Measurements from ENCODE around the gene MMP21.

Gene MMP21, protein sequence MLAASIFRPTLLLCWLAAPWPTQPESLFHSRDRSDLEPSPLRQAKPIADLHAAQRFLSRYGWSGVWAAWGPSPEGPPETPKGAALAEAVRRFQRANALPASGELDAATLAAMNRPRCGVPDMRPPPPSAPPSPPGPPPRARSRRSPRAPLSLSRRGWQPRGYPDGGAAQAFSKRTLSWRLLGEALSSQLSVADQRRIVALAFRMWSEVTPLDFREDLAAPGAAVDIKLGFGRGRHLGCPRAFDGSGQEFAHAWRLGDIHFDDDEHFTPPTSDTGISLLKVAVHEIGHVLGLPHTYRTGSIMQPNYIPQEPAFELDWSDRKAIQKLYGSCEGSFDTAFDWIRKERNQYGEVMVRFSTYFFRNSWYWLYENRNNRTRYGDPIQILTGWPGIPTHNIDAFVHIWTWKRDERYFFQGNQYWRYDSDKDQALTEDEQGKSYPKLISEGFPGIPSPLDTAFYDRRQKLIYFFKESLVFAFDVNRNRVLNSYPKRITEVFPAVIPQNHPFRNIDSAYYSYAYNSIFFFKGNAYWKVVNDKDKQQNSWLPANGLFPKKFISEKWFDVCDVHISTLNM

GRCh38 chr10:125775491-125776106 is at the start of gene MMP21:
TSS of gene MMP21 (minus strand) at chr10:125775821. CDS start at chr10:125775821, 0 bp downstream.
- TF ChIP-seq GATA2 (IDR thresholded peaks at IDR 0.05; ENCODE audit: low read depth, low read length), result no peak
- no peak for TF ChIP-seq GATA3 (IDR thresholded peaks at IDR 0.05; ENCODE audit: low read depth, low read length)

- TF ChIP-seq GATA3 (IDR thresholded peaks at IDR 0.05; ENCODE audit: low read depth, low read length), result no peak
- TF ChIP-seq GATA2 (IDR thresholded peaks at IDR 0.05; ENCODE audit: low read depth, low read length), result no peak
Measured at GRCh38 chr10:125824736-125825135, 49.1 kb upstream of the MMP21 start.

GRCh38 chr10:125823663-125824251 is 48.1 kb upstream of the MMP21 start:
- TF ChIP-seq GATA3 (IDR thresholded peaks at IDR 0.05; ENCODE audit: low read depth, low read length), result no peak
- TF ChIP-seq GATA2 (IDR thresholded peaks at IDR 0.05; ENCODE audit: low read depth, low read length), result no peak

DNA sequence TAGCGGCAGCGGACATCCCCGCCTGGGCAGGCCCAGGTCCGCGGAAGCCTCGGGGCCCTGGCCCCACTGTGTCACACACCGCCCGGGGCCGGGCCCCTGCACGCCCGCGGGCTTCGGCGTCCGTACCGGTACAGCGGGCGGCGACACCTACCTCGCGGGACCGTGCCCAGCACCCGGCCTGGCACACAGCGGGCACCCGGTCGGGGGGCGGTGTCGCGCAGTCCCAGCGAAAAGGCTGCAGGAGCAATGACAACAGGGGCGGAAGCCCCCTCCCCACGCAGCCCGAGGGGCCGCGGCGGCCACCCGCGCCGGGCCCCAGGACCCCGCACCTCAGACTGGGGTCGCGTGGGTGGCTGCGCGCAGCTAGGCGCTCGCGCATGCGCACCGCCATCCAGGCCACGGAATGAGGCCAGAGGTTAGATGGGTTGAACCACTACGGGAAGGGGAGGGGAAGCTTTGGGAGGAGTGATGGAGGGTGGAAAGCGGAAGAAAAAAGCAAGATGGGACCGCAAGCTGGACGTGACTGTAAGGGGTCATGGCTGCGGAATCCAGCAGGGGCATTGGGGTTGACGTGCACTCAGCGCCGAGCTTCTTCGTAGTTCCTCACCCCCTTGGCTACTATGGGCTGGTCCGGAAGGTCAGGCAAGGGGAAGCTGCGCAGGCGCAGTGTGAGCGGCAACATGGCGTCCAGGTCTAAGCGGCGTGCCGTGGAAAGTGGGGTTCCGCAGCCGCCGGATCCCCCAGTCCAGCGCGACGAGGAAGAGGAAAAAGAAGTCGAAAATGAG is 47.4 kb upstream of the MMP21 start, which contains the start of the genes BCCIP and UROS:
Gene BCCIP, plus strand, starts transcription at position 669 of the 785 bp plus-strand sequence. Its CDS starts 12 bp downstream, at position 681.
Gene UROS, minus strand, starts transcription at position 381 of the 785 bp plus-strand sequence. CDS start 6,759 bp downstream, outside the sequence.
- no peak for TF ChIP-seq GATA3 (IDR thresholded peaks at IDR 0.05; ENCODE audit: low read depth, low read length)
- no peak for TF ChIP-seq GATA2 (IDR thresholded peaks at IDR 0.05; ENCODE audit: low read depth, low read length)

DNA sequence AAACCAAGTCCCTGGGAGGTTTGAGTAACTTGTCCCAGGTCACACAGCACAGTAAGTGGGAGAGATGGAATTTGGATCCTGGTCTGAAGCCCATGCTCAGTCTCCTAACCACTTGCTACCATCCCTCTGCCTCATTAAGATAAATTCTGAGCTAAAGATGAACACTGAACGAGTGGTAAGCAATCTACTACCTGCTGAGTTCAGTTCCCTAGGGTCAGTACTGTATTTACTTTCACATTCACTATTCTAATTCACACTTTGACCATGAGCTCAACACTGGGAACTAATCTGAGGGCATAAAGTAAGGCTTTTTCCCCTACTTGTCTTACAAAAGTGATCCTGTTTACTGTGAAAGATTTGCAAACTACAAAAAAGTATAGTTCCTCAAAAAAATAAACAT is 45.1 kb upstream of the MMP21 start:
- TF ChIP-seq GATA3 (IDR thresholded peaks at IDR 0.05; ENCODE audit: low read depth, low read length) (no peak), GATA2 (IDR thresholded peaks at IDR 0.05; ENCODE audit: low read depth, low read length) (no peak)

DNA sequence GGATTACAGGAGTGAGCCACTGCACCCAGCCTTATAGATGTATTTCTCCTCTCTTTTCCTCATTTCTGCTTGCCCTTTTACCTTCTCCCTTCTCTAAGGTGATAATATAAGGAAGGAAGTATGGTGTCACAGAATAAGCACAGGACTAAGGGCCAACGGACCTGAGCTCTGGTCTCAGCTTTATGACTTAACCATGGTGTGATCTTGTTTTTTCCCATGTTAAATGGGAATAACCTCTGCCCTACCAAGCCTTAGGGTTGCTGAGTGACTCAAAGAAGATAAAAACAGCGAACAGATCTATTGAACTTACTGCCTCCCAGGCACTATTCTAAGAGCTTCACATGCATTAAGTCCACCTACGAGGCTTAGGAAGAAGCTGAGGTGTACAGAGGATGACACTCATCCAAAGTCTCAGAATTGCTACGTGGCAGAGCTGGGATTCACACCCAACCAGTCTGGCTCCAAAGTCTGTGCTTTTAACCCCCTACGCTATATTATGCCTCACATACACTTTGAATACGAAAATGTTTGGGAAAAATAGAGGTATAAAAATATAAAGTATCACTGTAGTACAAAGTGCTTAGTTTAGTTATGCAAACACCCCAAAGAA is 41.8 kb upstream of the MMP21 start:
- no peak for TF ChIP-seq GATA2 (IDR thresholded peaks at IDR 0.05; ENCODE audit: low read depth, low read length)
- TF ChIP-seq GATA3 (IDR thresholded peaks at IDR 0.05; ENCODE audit: low read depth, low read length), result no peak

- TF ChIP-seq GATA2 (IDR thresholded peaks at IDR 0.05; ENCODE audit: low read depth, low read length), result no peak
- TF ChIP-seq GATA3 (IDR thresholded peaks at IDR 0.05; ENCODE audit: low read depth, low read length), result no peak
Measured at GRCh38 chr10:125816548-125816947, 40.9 kb upstream of the MMP21 start.

- no peak for TF ChIP-seq GATA2 (IDR thresholded peaks at IDR 0.05; ENCODE audit: low read depth, low read length)
- no peak for TF ChIP-seq GATA3 (IDR thresholded peaks at IDR 0.05; ENCODE audit: low read depth, low read length)
Measured at GRCh38 chr10:125815764-125816163, 40.1 kb upstream of the MMP21 start.

DNA sequence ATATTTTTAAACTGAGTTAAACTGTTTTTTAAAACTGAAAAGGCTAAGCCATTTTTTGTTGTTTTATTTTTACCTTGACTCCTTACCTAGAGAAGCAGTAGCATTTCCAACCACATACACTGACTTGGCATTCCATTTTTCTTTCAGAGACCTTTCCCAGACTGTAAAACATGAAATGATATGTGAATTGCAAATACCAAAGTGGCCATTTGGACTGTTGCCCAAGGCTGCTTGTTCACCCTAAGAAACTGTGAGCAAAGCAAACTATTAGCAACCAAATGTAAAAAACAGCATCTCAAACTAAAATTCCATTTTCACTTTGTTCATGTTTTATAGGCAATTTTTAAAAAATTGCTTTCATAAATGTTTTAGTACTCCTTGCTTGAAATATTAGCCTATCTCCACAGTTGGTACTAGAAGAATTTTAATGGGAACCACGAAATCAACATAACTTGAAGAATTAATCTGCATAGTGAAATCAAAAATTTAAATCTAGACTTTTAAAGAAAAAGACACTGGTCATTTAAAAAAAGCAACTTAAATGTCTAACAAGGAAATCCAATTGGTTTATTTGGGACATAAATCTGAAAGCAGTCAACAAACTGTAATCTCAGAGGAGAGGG is 36.6 kb upstream of the MMP21 start:
- TF ChIP-seq GATA3 (IDR thresholded peaks at IDR 0.05; ENCODE audit: low read depth, low read length) (no peak), GATA2 (IDR thresholded peaks at IDR 0.05; ENCODE audit: low read depth, low read length) (no peak)

DNA sequence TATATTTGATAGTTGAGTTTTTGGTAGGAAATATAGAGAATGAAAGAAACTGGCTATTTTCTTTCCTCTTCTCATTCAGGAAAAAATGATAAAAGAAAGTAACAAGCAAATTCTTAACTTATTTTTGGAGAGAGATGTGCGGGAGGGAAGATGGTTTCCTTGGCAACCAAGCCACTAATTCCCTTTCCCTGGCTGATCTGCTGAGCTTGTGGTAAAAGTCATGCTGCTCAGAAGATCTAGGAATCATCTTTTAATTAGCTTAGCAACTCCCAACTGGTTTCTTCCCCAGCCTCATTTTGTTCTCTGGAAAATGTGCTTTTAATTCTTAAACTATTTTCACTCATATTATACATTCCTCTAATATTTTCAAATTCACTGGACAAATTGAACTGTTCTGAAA is 35.6 kb upstream of the MMP21 start:
- TF ChIP-seq GATA2 (IDR thresholded peaks at IDR 0.05; ENCODE audit: low read depth, low read length), result no peak
- TF ChIP-seq GATA3 (IDR thresholded peaks at IDR 0.05; ENCODE audit: low read depth, low read length), result no peak

DNA sequence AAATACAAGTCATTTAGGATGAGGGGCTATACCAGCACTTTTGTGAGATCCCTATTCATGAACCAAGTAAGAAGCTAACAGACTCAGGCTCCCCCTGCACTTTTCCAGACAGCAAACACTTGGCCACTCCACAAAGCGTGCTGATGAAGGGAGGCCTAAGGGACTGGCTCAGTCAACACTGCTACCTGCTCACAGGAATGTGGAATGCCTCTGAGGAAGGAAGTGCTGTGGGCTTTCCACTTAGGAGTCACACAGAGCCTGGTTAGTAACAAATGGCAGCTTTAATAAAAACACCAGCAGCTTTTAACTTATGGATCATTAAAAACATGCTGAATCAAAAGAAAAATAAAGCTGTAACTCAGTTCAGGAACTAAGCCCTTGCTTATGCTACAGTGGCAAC is 32.4 kb upstream of the MMP21 start:
- TF ChIP-seq GATA3 (IDR thresholded peaks at IDR 0.05; ENCODE audit: low read depth, low read length) (no peak), GATA2 (IDR thresholded peaks at IDR 0.05; ENCODE audit: low read depth, low read length) (no peak)

DNA sequence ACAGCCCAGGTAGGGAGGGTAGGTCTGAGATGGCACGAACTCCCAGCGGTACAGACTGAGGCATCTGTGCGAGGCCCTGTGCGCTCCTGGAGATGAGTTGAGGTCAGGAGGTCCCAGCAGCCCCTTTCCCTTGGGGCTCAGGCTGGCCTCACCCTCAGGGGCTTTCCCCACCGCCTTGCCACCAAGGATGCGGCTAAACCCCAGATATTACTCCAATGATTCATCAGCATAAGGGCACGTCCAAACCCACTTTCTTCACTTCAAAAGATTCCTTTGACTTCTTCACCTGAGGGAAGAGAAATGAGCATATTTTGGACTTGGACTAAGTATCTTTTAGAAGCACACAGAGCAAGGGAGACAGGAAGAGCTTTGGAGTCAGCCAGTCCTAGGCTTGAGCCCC is 27.1 kb upstream of the MMP21 start:
- no peak for TF ChIP-seq GATA3 (IDR thresholded peaks at IDR 0.05; ENCODE audit: low read depth, low read length)
- no peak for TF ChIP-seq GATA2 (IDR thresholded peaks at IDR 0.05; ENCODE audit: low read depth, low read length)

- TF ChIP-seq GATA3 (IDR thresholded peaks at IDR 0.05; ENCODE audit: low read depth, low read length), result no peak
- TF ChIP-seq GATA2 (IDR thresholded peaks at IDR 0.05; ENCODE audit: low read depth, low read length), result no peak
Measured at GRCh38 chr10:125802131-125802530, 26.5 kb upstream of the MMP21 start.

Measured in SH-SY5Y (cell line).